Adrenal gland (tissue), 12 donors: ENCODE results near the gene SPTB. TPM values are rescaled to one million over a fixed set of nuclear protein-coding genes. Genes with fewer than 3 reads are reported as not detected.

ENCODE experiments used
- DNase-seq, 7 donors: peaks; one replicate each; pipeline ENCODE4 v3.0.0-alpha.2; 2019 to 2020
- H3K27ac ChIP-seq, 5 donors: fragments of 200-600 bp; sonication (generic) in 4 of 5; 1 replicate in 3 of 5; 2 replicates in 2 of 5; pipeline versions ENCODE4 v1.5.1 to v1.8.0; 2016 to 2020; ENCODE audit warnings: mild to moderate bottlenecking in 1 of 5
- H3K27me3 ChIP-seq: fragments of 200-600 bp; 2 replicates; pipeline ENCODE4 v1.8.0; 2021
- H3K36me3 ChIP-seq, 2 donors: fragments of 200-600 bp; replicated peaks in 1 of 2; 1 replicate in 1 of 2; 2 replicates in 1 of 2; pipeline versions ENCODE4 v1.5.1 to v1.8.0; 2018 to 2022
- H3K4me1 ChIP-seq, 2 donors: fragments of 200-600 bp; replicated peaks in 1 of 2; 1 replicate in 1 of 2; 2 replicates in 1 of 2; pipeline versions ENCODE4 v1.5.1 to v1.8.0; 2018 to 2021
- H3K4me3 ChIP-seq, 4 donors: fragments of 200-600 bp; sonication (generic) in 3 of 4; one replicate each; pipeline ENCODE4 v1.5.1; 2016 to 2018
- H3K9me3 ChIP-seq, 3 donors: fragments of 200-600 bp; sonication (generic) in 1 of 3; replicated peaks in 1 of 3; 1 replicate in 2 of 3; 2 replicates in 1 of 3; pipeline versions ENCODE4 v1.5.1 to v1.8.0; 2016 to 2021
- CTCF ChIP-seq, 6 experiments: fragments of 450-650 bp in 4 of 6; fragments of 200-600 bp in 2 of 6; sonication (generic) in 1 of 6; IDR thresholded peaks; 1 replicate in 5 of 6; 2 replicates in 1 of 6; pipeline versions ENCODE4 v1.5.1 to v1.8.0; 2016 to 2021; ENCODE audit warnings: antibody characterized with exemption in 6 of 6, mild to moderate bottlenecking in 2 of 6, moderate library complexity in 1 of 6
- POLR2A ChIP-seq, 2 donors: fragments of 450-650 bp; IDR thresholded peaks; one replicate each; pipeline ENCODE4 v1.6.1; 2017; ENCODE audit warnings: antibody characterized with exemption in 2 of 2, mild to moderate bottlenecking in 2 of 2, moderate library complexity in 1 of 2
- WGBS, 4 donors: extraction: QIAGEN DNeasy Blood & Tissue Kit in 2 of 4; methylation state at CpG; one replicate each; pipeline versions ENCODE4 v1.1.5 to v1.1.7; 2013 to 2017; 5-methylcytosine and 5-hydroxymethylcytosine counted together
- intact Hi-C, 2 donors: fragments of 100-400 bp; cut with DNase I; formaldehyde crosslinking; loops; one replicate each; pipeline versions ENCODE4 v1.14.1 to v1.15.0; 2022 to 2023
- polyA plus RNA-seq, 3 donors: library from polyadenylated mRNA; stranded (reverse); fragments of 200-250 nt in 2 of 3; fragments of 350-450 nt in 1 of 3; fragmentation: Illumina TruSeq in 1 of 3; extraction: RNeasy Lipid Tissue Mini Kit (QIAGEN cat#74804) in 1 of 3; gene quantifications; one replicate each; pipeline ENCODE4 v1.2.3, GENCODE V29; 2013 to 2014
- total RNA-seq, 9 donors: library from RNA; depleted of rRNA in 4 of 9; stranded (reverse); fragments of >200 nt in 4 of 9; fragments of 120-200 nt in 1 of 9; fragmentation: NEBNext Ultra II Directional in 1 of 9; extraction: Animal tissue kit (Norgen Biotek cat#: 25700) in 1 of 9; gene quantifications; one replicate each; pipeline versions ENCODE4 v1.1.0 to v1.2.4, GENCODE V29; 2013 to 2023
- donor health status: healthy with polysubstance abuse.
- donor health status: Bipolar disorder and iron deficiency.
- donor health status: DM: yes; HTN: yes; CAD: no.
- donor health status: DM: no; HTN: no; CAD: no.
- donor health status: DM: no; HTN: no; CAD: no.
- donor health status: DM: yes; HTN: yes; CAD: no.

SPTB gene
- total and polyA plus RNA-seq, 12 donors = 0.18 to 14.5 (median 1.2) TPM

DNA sequence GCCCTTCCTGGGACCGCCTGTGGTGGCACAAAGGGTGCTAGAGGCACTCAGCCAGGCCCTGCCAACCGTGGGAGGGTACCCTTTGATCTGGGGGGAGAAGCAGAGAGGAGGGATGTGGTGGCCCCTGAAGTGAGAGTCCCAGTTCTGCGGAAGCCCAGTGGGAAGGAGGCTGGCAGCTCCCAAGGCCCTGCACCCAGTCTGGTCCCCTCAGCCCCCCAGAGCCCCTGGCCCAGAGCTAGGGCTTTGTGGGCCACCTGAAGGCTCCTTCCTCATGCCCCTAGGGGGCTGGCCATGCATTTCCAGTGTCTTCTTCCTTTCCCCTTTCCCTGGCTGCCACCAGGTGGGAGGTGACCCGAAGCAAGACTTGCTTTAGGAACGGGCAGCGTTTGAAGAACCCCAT, 131.2 kb downstream of the SPTB start:
- Histone ChIP-seq H3K9me3 (no peaks in the 10 kb centered on the region), H3K27ac (no peak overlapping the region), H3K4me3 (no peak overlapping the region), H3K36me3 (no peaks in the 10 kb centered on the region), H3K27me3 (no peaks in the 10 kb centered on the region), H3K4me1 (no peaks in the 10 kb centered on the region)
- 84 to 89% (median 88%) methylated on average over 5 to 6 of the region's 6 CpGs for WGBS, 4 donors
- TF ChIP-seq CTCF (IDR thresholded peaks at IDR 0.05) (no peak), POLR2A (IDR thresholded peaks at IDR 0.05) (no peak)
- no peak for DNase-seq
- intact Hi-C loops = no loop called here

DNA sequence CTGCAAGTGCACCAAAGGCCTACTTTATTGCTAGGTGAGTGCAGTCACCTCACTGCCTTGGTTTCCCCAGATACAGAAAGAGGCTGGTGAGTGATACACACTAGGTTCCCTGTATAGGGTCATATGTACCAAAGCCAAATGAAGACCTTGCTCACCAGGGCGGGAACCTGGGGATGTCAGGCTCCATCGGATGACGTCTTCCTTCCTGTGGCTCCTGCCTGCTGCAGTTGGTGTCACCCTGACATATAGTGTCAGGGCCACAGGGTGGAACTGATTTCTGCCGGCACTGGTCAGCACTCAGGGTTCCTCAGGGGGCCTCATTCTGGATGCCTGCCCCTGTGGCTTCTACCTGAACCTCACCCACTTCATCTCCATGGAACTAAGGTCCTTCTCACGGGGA, 132.4 kb downstream of the SPTB start:
- Histone ChIP-seq H3K36me3 (peaks cover 0 to 6% of the 10 kb centered on the region in 2 donors), H3K9me3 (no peaks in the 10 kb centered on the region), H3K27me3 (no peaks in the 10 kb centered on the region), H3K4me3 (no peak overlapping the region), H3K27ac (peak overlapping the region in 1 of 5 donors; percentile 69), H3K4me1 (no peaks in the 10 kb centered on the region)
- DNase-seq = no peak
- TF ChIP-seq POLR2A (IDR thresholded peaks at IDR 0.05) (no peak), CTCF (IDR thresholded peaks at IDR 0.05) (no peak)
- 80 to 100% (median 85%) methylated on average over 1 to 5 of the region's 5 CpGs for WGBS, 4 donors
- intact Hi-C loops = no loop called here

- no peak for TF ChIP-seq POLR2A (IDR thresholded peaks at IDR 0.05)
- no peak for TF ChIP-seq CTCF (IDR thresholded peaks at IDR 0.05)
- no peaks in the 10 kb centered on the region for H3K27me3 ChIP-seq
- H3K36me3 ChIP-seq = peaks cover 0 to 6% of the 10 kb centered on the region in 2 donors
- H3K27ac ChIP-seq = peak overlapping the region in 2 of 5 donors; percentile 8 to 69
- WGBS, 4 donors = 64 to 69% (median 66%) methylated on average over 10 to 12 of the region's 12 CpGs
- no peaks in the 10 kb centered on the region for H3K9me3 ChIP-seq
- intact Hi-C loops = no loop called here
- H3K4me3 ChIP-seq = no peak overlapping the region
- DNase-seq = peak in 1 of 7 donors; percentile 26
- H3K4me1 ChIP-seq = no peaks in the 10 kb centered on the region
Measured at GRCh38 chr14:64746298-64747250, 133.1 kb downstream of the SPTB start.

DNA sequence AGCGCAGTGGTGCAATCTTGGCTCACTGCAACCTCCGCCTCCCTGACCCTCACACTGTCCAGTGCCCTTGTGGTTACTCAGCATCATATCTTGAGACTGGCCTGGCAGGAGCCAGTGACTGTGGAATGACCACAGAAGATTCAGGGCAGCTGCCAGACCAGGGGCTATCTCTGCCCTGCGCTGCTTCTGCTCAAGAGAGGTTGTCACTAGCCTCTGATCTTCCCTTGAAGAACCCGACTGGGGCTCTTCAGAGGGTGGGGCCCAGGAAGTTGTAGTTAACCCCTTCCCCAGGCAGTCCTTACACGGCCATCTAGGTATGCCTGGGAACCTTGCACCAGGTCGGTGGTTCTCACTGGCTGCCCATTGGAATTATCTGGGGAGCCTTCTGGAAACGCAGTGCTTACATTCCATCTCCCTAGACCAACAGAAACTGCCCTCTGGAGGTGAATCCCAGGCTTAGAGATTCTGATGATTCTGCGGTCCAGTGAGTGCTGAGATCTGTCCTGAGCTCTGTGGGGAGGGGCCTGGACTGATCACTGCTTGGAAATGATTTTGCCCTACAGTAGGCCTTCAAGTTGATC, 134.1 kb downstream of the SPTB start:
- DNase-seq = no peak
- no peaks in the 10 kb centered on the region for H3K9me3 ChIP-seq
- peaks cover 0 to 11% of the 10 kb centered on the region in 2 donors for H3K36me3 ChIP-seq
- peak overlapping the region in 2 of 5 donors; percentile 8 to 69 for H3K27ac ChIP-seq
- TF ChIP-seq CTCF (IDR thresholded peaks at IDR 0.05) (no peak), POLR2A (IDR thresholded peaks at IDR 0.05) (no peak)
- no peaks in the 10 kb centered on the region for H3K4me1 ChIP-seq
- WGBS, 4 donors = 71 to 83% (median 80%) methylated on average over 3 to 8 of the region's 8 CpGs
- H3K27me3 ChIP-seq = no peaks in the 10 kb centered on the region
- intact Hi-C loops = no loop called here
- H3K4me3 ChIP-seq = no peak overlapping the region
